GM06990 (cell line): Measurements from ENCODE around the gene C1QBP.

Experiments
- DNase-seq: peaks from one replicate; pipeline ENCODE4 v3.0.0-alpha.2; 2011; ENCODE audit not compliant: insufficient read length; ENCODE audit errors: extremely low read depth
- H3K27me3 ChIP-seq: replicated peaks from 2 replicates; pipeline ENCODE4 v1.6.0; 2011; ENCODE audit warnings: low read length; ENCODE audit not compliant: control insufficient read depth, insufficient read depth
- H3K36me3 ChIP-seq: 2 replicates; pipeline ENCODE4 v1.5.1; 2011; ENCODE audit warnings: low read length; ENCODE audit not compliant: control insufficient read depth, insufficient read depth
- H3K4me3 ChIP-seq: replicated peaks from 2 replicates; pipeline ENCODE4 v1.5.1; 2011; ENCODE audit warnings: low read depth, mild to moderate bottlenecking, control low read depth, low read length
- CTCF ChIP-seq: IDR thresholded peaks from 2 replicates; pipeline ENCODE4 v1.5.1; 2011; ENCODE audit warnings: low read length, control low read depth, mild to moderate bottlenecking, inconsistent platforms; ENCODE audit not compliant: insufficient read depth, poor library complexity, severe bottlenecking

C1QBP gene

GRCh38 chr17:5419959-5420653 is 18.8 kb downstream of the C1QBP start, which contains the start of gene RPAIN:
Gene RPAIN, plus strand, starts transcription at chr17:5420182. Its CDS starts 29 bp downstream, at chr17:5420211.
- DNase-seq: no peak
- TF ChIP-seq CTCF: no peak
- Histone ChIP-seq H3K27me3 (no peaks in the 10 kb centered on the region), H3K36me3 (peaks cover 10% of the 10 kb centered on the region), H3K4me3 (peak within 1 kb of the TSS; percentile 83)

- Histone ChIP-seq H3K27me3 (no peaks in the 10 kb centered on the region), H3K36me3 (peaks cover 10% of the 10 kb centered on the region), H3K4me3 (peak within 1 kb of the TSS; percentile 83)
- peak; percentile 97 for DNase-seq
- TF ChIP-seq CTCF: no peak
Observed at GRCh38 chr17:5419356-5419958, 19.5 kb downstream of the C1QBP start, which contains the start of gene NUP88. Gene NUP88, minus strand, starts transcription at chr17:5419662. Its CDS starts 12 bp downstream, at chr17:5419650.

GRCh38 chr17:5418858-5419355 is 20.0 kb downstream of the C1QBP start:
- Histone ChIP-seq H3K4me3 (peak overlapping the region; percentile 83), H3K36me3 (peaks cover 5% of the 10 kb centered on the region), H3K27me3 (no peaks in the 10 kb centered on the region)
- no peak for TF ChIP-seq CTCF
- peak; percentile 79 for DNase-seq

- no peak overlapping the region for H3K4me3 ChIP-seq
Observed at GRCh38 chr17:5416901-5417300, 22.1 kb downstream of the C1QBP start.

GRCh38 chr17:5413682-5414081 is 25.3 kb downstream of the C1QBP start:
- H3K36me3 ChIP-seq: peaks cover 14% of the 10 kb centered on the region
- no peak for DNase-seq

More at GRCh38 chr17:5416901-5417300, 22.1 kb downstream of the C1QBP start:
- TF ChIP-seq CTCF: no peak
- Histone ChIP-seq H3K27me3 (no peaks in the 10 kb centered on the region), H3K36me3 (peaks cover 12% of the 10 kb centered on the region)
- DNase-seq: no peak

More at GRCh38 chr17:5413682-5414081, 25.3 kb downstream of the C1QBP start:
- no peak for TF ChIP-seq CTCF
- Histone ChIP-seq H3K4me3 (no peak overlapping the region), H3K27me3 (no peaks in the 10 kb centered on the region)
